Dermis blood vessel endothelial cell (primary cell): ENCODE measurements around the gene RSU1. TPM values are rescaled to one million over a fixed set of nuclear protein-coding genes. Genes with fewer than 3 reads are reported as not detected.
"Not testable (repeated sequence)": the region's sequence is repeated elsewhere in the genome, so short reads cannot be mapped to it uniquely, and the experiment has no call there.

ENCODE experiments used
- DNase-seq: peaks from one replicate; pipeline ENCODE4 v3.0.0; 2010
- total RNA-seq: library from RNA; depleted of rRNA; stranded (reverse); fragments of >200 nt; gene quantifications from 2 replicates; pipeline ENCODE4 v1.2.3, GENCODE V29; 2014

Gene RSU1
- total RNA-seq, 1 donor from 2014 or later, result 63.3 TPM

- DNase-seq, result no peak
Measured at GRCh38 chr10:16779384-16779915, 37.8 kb downstream of the RSU1 start.

GRCh38 chr10:16777473-16778370 lies 39.5 kb downstream of the RSU1 start:
- peak; percentile 98 for DNase-seq

- peak; percentile 35 for DNase-seq
Measured at GRCh38 chr10:16776896-16777295, 40.3 kb downstream of the RSU1 start.

- no peak for DNase-seq
Measured at GRCh38 chr10:16773334-16773733, 43.9 kb downstream of the RSU1 start.

GRCh38 chr10:16770670-16771069 lies 46.6 kb downstream of the RSU1 start:
- DNase-seq, result no peak

GRCh38 chr10:16770141-16770540 lies 47.1 kb downstream of the RSU1 start:
- DNase-seq, result no peak

- no peak for DNase-seq
Measured at GRCh38 chr10:16769331-16769730, 47.9 kb downstream of the RSU1 start.

GRCh38 chr10:16768702-16769101 lies 48.5 kb downstream of the RSU1 start:
- DNase-seq, result no peak

- DNase-seq, result no peak
Measured at GRCh38 chr10:16765509-16766375, 51.5 kb downstream of the RSU1 start.

- DNase-seq, result no peak
Measured at GRCh38 chr10:16761300-16761699, 55.9 kb downstream of the RSU1 start.

- no peak for DNase-seq
Measured at GRCh38 chr10:16756561-16757221, 60.5 kb downstream of the RSU1 start.

- no peak for DNase-seq
Measured at GRCh38 chr10:16754765-16755164, 62.5 kb downstream of the RSU1 start.

- DNase-seq, result not testable (repeated sequence)
Measured at GRCh38 chr10:16752849-16753248, 64.4 kb downstream of the RSU1 start.

GRCh38 chr10:16752099-16752498 lies 65.1 kb downstream of the RSU1 start:
- DNase-seq, result no peak

- DNase-seq, result no peak
Measured at GRCh38 chr10:16751244-16751643, 66.0 kb downstream of the RSU1 start.

GRCh38 chr10:16750461-16750860 lies 66.8 kb downstream of the RSU1 start:
- DNase-seq, result no peak

GRCh38 chr10:16748749-16749148 lies 68.5 kb downstream of the RSU1 start:
- DNase-seq, result no peak

GRCh38 chr10:16746856-16747255 lies 70.4 kb downstream of the RSU1 start:
- DNase-seq, result no peak

- DNase-seq, result no peak
Measured at GRCh38 chr10:16745061-16745460, 72.2 kb downstream of the RSU1 start.

GRCh38 chr10:16742165-16742960 lies 74.9 kb downstream of the RSU1 start:
- peak; percentile 87 for DNase-seq

- no peak for DNase-seq
Measured at GRCh38 chr10:16741540-16741939, 75.7 kb downstream of the RSU1 start.

- DNase-seq, result no peak
Measured at GRCh38 chr10:16737420-16737819, 79.8 kb downstream of the RSU1 start.
